Activated naive CD8-positive, alpha-beta T cell treated with anti-CD3 and anti-CD28 coated beads, Interleukin-2, amount 50 U/mL, for 16 hours (primary cell): ENCODE measurements around the gene TTBK1.

Experiments used
- DNase-seq: peaks from one replicate; pipeline ENCODE4 v3.0.0-alpha.2; 2020; ENCODE audit warnings: low read depth, low spot score

Gene TTBK1

DNA sequence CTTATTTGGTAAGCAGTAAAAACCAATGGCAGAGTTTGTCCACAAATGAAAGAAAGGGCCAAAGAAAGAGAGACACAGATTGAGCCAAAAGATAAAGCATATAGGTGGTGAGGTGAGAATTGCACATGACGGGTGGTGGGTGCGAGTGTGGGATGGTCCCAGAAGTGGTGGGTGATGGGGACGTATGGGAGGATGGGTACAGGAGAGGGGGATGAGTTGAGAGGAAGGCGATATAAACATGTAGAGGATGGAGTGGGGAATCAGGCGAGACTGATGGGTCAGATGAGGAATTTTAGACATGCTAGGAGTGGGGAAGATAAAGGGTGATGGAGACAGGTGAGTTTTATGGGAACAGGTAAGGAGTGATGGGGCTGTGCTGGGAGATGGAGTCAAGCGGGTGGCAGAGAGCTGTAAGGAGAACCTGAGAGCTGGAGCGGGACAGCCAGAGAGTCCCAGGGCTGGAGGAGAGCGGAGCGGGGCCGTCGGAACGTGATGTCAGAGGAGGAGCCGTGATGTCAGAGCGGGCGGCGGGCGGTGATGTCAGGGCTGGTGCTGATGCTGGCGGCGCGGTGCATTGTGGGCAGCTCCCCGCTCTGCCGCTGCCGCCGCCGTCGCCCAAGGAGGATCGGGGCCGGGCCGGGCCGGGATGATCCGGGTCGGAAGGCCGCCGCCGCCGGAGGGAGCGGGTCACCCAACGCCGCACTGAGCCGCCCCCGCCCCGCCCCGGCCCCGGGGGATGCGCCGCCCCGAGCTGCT lies at the start of gene TTBK1:
Gene TTBK1, plus strand, starts transcription at position 574 of the 756 bp plus-strand sequence. CDS start 3,180 bp downstream, outside the sequence.
- DNase-seq = no peak

DNA sequence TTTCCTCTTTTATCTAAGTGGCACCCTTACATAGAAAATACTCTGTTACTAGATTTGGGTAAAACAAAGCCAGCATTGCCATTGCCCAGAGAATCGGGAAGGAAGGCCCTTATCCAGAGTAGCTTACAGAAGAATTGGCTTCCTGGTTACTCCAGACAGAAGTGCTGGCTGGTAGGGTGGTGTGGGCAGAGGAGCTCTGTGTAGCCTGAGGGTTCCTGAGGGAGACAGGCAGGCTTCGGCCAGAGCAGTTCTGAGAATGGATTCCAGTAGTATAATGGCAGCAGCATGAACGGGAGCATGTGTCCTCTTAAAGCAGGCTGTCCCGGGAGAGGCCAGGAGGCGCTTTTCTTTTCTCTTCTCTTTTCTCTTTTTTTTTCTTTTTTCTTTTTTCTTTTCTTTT lies 49.4 kb upstream of the TTBK1 start:
- DNase-seq = no peak

DNA sequence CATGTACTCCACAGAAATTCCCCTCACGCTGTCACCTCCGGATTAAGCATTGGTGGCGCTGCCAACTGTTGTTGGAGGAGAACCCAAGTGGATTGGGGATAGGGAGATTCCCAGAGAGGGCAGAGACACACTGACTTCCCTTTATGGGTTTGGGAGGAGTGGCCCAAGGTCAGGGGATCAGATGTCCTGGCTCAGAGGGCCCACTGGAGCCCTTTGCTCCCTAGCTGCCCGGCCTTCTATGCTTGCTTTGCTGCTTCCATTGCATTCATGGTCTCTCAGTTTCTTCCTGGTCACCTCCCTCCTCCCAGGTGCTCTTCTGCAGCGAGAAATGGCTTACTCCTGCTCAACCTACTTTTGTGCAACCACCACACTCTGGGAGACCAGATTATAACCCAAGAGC lies 46.9 kb upstream of the TTBK1 start:
- no peak for DNase-seq

DNA sequence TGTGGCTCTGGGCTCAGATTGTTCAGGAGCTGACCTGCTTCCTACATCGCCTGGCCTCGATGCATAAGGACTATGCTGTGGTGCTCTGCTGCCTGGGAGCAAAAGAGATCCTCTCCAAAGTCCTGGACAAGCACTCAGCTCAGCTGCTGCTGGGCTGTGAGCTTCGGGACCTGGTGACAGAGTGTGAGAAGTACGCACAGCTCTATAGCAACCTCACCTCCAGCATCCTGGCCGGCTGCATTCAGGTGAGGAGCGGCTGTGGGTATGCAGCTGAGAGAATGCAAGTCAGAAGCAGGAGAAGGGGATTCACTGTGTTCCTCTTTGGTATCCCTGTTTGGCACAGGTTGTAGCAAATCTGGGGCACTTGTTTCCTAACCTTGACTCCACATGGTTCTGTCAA lies 43.4 kb upstream of the TTBK1 start:
- no peak for DNase-seq

DNA sequence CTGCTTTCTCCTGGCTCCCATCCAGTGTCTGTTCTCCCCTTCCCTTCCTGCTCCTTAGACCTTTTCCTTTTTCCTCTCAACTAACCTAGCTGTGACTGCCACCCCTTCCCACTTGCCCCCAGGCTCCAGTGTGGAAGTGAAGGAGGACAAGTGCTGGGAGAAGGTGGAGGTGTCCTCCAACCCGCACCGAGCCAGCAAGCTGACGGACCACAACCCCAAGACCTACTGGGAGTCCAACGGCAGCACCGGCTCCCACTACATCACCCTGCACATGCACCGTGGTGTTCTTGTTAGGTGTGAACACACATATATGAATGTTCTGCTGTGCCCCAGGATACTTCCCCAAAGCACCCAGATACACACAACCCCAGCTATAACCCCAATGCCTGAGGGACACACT lies 42.7 kb upstream of the TTBK1 start:
- no peak for DNase-seq

DNA sequence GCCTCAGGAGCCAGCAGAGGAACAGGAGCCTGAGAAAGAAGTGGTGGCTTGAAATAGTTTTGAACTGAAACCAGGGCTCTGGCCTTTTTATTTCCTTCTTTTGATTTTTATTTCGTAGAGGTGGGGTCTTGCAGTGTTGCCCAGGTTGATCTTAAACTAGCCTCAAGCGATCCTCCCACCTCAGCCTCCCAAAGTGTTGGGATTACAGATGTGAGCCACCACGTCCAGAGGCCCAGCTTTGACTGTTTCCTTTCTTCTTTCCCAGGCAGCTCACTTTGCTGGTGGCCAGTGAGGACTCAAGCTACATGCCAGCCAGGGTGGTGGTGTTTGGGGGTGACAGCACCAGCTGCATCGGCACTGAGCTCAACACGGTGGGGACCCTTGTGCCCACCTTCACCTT lies 40.8 kb upstream of the TTBK1 start:
- no peak for DNase-seq

DNA sequence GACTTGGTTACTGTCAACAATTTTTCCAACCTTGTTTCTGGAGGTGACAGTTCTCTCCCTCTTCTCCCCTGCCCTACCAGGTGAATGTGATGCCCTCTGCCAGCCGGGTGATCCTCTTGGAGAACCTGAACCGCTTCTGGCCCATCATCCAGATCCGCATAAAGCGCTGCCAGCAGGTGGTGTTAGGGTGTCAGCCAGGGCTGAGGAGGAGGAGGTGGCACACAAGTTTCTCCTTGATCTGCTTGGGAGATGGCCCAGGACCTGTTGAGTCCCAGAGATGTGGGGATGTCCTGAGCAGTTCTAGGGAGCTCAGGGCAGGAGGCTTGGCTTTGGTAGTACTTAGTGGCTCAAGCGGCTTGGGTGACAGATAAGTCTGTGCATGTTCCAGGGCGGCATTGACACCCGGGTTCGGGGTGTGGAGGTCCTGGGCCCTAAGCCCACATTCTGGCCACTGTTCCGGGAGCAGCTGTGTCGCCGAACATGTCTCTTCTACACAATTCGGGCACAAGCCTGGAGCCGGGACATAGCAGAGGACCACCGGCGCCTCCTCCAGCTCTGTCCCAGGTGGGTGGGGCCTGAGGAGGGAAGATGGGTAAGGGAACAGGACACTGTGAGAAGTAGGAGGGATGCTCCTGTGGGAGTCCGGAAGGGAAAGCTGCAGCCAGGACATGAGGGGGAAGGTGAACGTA lies 40.1 kb upstream of the TTBK1 start:
- DNase-seq = no peak

DNA sequence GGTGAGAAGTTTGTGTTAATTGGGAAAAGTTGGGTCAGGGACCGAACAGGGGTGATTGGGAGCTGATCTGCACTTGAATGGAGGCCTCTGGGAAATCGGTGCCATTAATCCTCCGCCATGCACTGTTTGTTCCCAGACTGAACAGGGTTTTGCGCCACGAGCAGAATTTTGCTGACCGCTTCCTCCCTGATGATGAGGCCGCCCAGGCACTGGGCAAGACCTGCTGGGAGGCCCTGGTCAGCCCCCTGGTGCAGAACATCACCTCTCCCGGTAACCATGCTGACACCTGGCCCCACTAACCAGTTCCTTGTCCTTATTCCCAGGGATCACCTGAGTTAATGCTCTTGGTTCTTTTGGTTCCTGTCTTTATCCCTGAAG lies 39.6 kb upstream of the TTBK1 start:
- DNase-seq = no peak

DNA sequence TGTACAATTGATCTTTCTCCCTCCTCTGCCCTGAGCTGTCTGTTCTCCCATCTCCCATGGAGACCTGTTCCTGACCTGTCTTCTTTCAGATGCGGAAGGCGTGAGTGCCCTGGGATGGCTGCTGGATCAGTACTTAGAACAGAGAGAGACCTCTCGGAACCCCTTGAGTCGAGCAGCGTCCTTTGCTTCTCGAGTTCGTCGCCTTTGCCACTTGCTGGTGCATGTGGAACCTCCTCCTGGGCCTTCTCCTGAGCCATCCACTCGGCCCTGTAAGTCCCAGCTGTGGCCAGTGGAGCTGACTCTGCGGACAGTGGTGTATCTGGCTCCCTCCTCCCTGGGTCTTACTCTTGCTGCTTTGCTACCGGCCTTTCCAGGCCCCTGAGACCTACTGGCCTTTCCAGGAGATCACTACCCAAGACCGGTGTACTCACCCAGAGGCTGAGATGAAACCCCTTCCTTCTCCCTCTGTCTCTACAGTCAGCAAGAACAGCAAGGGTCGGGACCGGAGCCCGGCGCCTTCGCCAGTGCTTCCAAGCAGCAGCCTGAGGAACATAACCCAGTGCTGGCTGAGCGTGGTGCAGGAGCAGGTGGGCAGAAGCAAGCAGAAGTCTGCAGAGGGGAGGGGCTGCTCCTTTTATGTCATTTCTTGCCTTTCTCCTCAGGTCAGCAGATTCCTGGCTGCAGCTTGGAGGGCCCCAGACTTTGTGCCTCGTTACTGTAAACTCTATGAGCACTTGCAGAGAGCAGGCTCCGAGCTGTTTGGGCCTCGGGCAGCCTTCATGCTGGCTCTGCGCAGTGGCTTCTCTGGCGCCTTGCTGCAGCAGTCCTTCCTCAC lies 38.8 kb upstream of the TTBK1 start:
- DNase-seq = no peak

DNA sequence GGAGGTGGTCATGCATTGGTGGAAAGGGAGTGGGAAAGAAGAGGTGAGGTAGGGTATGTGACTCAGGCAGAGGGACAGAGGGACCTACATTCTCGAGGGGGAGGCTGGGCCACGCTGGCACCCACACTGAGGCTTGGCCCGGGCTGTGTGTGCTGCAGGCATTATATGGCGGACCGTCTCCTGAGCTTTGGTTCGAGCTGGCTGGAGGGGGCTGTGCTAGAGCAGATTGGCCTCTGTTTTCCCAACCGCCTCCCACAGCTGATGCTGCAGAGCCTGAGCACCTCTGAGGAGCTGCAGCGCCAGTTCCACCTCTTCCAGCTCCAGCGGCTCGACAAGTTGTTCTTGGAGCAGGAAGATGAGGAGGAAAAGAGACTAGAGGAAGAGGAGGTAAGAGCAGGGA lies 37.4 kb upstream of the TTBK1 start:
- no peak for DNase-seq

DNA sequence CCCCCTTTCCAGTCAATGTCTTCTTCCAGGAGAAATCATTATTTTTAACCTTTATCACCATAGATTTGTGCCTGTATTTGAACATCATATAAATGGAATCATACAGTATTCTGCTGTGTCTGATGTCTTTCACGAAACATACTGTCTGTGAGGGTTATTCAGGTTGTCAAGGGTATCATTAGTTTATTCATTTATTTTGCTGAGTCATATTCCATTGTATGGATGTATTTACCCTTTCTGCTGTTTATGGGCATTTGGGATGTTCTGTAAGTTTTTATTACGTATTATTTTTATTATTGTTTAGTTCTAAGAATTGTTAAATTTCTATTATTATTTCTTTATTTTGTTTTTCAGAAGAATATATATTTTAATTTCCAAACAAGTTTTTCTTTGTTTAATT lies 36.0 kb upstream of the TTBK1 start:
- no peak for DNase-seq

DNA sequence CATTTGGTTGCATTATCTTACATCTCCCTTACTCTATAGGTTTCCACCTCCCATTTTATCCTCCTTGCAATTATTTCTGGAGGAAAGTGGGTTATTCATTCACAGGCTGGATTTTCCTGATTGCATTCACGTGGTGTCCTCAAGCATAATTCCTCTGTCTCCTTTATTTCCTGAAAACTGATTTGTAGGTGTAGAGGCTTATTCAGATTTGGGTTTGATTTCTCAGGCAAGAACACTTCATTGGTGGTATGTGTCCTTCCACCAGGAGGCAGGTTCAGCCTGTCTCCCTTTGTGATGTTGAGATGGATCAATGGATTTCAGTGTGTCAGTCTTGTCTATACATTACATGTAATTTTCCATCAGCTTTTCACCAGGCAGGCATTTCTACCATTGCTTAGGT lies 31.3 kb upstream of the TTBK1 start:
- DNase-seq = no peak

DNA sequence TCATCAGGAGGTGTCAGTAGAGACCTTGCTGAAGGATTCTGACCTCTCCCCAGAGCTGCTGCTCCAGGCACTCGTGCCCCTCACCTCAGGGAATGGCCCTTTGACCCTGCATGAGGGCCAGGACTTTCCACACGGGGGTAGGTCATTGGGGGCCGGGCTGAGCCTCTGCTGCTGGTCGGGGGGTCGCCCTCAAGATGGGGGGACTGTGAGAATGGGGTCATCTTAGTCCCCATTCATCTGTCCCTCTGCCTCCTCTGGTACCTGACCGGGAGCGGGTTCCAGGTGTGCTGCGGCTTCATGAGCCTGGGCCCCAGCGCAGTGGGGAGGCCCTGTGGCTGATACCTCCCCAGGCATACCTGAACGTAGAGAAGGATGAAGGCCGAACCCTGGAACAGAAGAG lies 29.9 kb upstream of the TTBK1 start:
- DNase-seq = no peak

DNA sequence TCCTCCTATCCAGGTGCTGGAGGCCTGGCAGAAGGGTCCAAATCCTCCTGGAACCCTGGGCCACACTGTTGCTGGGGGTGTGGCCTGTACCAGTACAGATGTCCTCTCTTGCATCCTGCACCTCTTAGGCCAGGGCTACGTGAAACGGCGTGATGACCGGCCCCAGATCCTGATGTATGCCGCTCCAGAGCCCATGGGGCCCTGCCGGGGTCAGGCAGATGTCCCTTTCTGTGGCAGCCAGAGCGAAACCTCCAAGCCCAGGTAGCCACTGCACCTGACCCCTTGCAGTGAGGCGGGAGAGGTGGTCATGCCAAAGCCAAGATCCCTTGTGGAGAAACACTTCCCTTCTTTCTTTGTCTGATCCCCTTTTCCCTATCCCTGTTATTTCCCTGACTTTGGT lies 28.2 kb upstream of the TTBK1 start:
- DNase-seq = no peak

DNA sequence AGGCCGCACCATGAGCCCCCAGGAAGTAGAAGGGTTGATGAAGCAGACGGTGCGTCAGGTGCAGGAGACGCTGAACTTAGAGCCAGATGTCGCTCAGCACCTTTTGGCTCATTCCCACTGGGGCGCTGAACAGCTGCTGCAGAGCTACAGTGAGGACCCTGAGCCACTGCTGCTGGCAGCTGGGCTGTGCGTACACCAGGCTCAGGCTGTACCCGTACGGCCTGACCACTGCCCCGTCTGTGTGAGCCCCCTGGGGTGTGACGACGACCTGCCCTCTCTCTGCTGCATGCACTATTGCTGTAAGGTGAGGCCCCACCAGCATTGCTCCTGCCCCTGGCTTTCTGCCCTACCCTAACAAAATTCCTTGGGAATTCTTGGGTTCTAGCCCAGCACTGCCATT lies 27.1 kb upstream of the TTBK1 start:
- no peak for DNase-seq

DNA sequence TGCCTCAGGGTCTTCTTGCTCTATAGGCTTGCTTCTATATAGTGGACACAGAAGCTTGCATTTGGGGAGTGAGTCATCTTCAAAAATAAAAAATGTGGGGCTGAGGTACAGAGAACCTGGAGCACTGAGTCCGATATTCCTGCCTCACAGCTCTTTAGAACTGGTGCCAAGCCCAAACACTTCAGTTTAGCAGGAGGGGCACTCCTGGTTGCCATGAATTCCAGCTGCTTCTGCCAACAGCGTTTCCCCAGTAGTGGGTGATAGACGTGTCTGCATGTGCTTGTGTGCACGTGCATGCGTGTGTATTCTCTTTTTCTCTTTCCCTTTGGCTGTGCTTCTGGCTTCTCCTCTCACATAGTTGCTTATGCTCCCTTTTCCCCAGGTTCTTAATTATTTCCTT lies 25.9 kb upstream of the TTBK1 start:
- DNase-seq = no peak

DNA sequence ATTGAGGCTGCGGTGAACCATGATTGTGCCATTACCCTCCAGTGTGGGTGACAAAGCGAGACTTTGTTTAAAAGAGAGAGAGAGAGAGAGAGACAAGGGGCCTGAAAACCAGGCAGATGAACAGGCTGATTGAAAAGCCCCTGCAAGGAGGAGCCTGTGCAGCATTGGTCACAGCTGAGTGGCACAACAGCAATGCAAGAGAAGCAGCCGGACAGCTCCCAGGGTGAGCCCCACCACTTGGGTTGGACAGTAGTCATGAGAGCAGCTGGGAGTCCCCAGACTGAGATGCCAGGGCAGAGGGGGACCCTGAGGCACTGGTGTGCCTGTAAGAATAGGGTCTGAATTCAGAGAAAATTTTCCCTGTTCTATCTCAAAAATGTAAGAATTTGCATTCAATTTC lies 24.2 kb upstream of the TTBK1 start:
- no peak for DNase-seq

DNA sequence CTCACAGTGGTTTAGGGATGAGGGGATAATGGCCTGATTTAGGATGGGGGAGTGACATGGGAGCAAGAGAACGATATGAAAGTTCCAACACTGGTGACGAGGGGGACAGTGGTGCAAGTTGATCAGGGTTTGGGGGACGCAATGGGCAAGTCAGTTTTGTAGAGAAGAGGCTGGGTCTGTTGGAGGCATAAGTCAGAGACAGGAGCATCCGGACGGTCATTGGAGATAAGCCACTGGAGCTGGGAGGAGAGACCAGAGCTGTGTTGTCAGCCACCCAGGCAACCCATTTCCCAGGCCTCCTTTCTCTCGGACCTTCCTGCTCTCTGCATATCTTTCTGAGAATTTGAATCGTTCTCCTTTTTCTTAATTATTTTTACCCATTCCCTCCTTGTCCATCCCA lies 23.5 kb upstream of the TTBK1 start:
- DNase-seq = no peak

DNA sequence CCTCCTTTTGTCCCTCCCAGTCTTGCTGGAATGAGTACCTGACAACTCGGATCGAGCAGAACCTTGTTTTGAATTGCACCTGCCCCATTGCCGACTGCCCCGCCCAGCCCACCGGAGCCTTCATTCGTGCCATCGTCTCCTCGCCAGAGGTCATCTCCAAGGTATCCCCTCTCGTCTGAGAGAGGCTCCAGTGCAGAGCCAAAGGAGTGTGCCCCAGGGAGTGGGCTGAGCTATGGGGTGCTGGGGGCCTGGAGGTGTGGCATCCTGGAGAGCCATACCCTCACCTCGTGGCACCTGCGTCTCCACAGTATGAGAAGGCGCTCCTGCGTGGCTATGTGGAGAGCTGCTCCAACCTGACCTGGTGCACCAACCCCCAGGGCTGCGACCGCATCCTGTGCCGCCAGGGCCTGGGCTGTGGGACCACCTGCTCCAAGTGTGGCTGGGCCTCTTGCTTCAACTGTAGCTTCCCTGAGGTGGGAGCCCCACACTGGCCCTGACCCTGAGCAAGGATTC lies 22.8 kb upstream of the TTBK1 start:
- no peak for DNase-seq

DNA sequence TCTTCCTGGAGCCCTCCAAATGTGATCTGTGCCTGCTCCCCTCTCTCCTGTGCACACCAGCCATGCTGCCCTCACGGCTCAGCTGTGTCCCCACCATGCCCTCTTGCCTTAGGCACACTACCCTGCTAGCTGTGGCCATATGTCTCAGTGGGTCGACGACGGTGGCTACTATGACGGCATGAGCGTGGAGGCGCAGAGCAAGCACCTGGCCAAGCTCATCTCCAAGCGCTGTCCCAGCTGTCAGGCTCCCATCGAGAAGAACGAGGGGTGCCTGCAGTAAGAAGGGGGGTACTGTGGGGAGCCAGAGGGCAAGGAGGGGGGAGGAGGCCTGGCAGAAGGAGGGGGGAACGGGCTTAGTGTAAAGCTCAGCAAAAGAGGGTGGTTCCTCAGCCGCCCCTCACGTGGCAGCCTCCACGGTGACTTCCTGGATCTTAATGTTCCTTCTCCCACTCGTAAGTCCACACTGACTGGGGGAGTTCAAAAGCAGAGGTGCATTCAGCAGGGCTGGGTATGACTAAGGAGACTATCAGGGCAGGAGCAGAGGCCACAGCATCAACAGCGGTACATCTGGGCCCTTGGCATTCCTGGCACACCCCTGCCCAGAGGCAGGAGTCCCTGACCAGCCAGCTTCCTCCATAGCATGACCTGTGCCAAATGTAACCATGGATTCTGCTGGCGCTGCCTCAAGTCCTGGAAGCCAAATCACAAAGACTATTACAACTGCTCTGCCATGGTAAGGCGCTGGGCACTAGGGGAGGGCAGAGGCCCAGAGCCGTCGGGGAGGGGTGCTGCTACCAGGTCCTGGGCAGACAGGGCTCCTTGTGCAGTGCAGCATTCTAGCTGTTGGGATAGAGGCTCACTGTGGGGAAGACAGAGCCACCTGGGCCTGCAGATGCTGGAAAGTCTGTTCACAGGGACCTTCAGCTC lies 22.0 kb upstream of the TTBK1 start:
- DNase-seq = no peak

DNA sequence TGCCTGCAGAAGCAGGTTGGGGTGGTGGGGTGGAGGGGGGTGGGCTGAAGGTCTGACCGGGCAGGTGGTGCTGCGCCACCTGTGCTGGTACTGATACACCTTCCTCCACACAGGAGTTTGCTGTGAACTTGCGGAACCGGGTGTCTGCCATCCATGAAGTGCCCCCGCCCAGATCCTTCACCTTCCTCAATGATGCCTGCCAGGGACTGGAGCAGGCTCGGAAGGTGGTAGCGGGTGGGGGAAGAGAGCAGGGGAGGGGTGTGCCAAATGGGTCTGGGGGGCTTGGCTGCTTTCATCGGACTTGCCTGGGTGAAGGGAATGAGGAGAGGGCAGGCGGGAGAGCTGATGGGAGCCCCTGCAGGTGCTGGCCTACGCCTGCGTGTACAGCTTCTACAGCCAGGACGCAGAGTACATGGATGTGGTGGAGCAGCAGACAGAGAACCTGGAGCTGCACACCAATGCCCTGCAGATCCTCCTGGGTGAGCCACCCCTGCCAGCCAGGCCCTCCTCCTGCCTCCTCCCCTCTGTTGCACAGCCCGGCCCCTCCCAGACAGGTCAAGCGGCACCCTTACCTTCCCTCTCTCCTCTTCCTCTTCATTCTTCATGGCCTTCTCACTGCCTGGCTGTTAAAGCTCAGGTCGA lies 20.7 kb upstream of the TTBK1 start:
- DNase-seq = no peak
